ENCODE measurements around the gene MOGAT3.
A peak's percentile ranks its signal among the peaks of the same experiment; 100 is the strongest.

MOGAT3 gene

DNA sequence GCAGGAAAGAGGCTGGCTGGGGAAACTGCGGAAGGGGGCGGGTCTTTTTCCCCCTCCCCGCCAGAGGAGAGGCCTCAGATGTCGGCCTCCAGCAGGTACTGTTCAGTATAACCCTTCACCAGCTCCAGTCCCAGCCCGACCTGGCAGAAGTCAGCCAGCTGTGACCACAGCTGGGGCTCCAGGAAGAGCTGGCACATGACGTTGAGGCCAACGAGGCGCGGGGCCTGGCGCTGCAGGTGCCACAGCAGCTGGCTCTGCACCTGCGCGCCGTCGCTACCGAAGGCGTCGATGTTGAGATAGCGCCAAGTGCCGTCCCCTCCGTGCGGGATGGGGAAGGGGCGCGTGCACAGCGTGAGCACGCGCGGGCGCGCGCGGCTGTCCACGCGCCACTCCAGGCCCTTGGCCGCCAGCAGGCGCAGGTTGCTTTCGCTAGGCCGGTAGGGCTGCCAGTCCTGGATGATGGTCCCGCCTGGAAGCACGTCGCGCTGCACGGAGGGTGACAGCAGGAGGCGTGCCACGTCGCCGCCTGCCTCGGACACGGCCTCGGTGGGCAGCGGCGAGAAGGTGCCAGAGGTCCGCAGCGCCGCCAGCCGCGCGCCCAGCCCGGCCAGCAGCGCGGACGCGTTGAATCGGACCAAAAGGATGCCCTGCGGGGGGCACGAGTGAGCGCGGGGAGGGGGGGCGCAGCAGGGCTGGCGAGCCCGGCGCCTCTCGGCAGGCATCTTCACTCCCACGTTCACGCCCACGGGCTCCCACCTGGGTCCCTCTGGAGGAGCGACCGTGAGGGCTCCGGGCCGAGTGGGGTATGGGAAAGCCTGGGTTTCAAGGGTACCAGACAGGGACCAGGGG is 28.6 kb downstream of the MOGAT3 start:
- TF ChIP-seq, protein P1, sequence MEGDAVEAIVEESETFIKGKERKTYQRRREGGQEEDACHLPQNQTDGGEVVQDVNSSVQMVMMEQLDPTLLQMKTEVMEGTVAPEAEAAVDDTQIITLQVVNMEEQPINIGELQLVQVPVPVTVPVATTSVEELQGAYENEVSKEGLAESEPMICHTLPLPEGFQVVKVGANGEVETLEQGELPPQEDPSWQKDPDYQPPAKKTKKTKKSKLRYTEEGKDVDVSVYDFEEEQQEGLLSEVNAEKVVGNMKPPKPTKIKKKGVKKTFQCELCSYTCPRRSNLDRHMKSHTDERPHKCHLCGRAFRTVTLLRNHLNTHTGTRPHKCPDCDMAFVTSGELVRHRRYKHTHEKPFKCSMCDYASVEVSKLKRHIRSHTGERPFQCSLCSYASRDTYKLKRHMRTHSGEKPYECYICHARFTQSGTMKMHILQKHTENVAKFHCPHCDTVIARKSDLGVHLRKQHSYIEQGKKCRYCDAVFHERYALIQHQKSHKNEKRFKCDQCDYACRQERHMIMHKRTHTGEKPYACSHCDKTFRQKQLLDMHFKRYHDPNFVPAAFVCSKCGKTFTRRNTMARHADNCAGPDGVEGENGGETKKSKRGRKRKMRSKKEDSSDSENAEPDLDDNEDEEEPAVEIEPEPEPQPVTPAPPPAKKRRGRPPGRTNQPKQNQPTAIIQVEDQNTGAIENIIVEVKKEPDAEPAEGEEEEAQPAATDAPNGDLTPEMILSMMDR (IDR thresholded peaks at IDR 0.05): no peak

DNA sequence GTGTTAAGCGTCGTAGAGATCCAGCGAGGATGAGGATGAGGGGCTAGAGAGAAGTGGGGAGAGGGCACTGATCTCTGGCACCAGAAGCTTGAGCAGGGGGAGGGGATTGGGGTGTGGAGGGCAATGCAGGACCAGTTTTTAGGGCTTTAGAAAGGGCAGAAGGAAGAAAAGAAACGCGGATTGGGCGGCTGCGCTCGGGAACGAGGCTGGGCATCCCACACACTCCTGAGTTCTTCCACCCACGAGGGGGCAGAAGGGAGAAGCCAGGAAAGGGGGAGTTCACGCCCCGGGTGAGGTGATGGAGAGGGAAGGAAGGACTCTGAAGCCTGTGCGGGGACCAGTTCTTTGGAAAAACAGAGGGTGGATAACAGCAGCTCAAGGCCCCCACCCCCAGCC is 29.4 kb downstream of the MOGAT3 start:
- TF ChIP-seq, protein P1 (IDR thresholded peaks at IDR 0.05): peak; percentile 19; the same call in 1 of the 2 replicates

DNA sequence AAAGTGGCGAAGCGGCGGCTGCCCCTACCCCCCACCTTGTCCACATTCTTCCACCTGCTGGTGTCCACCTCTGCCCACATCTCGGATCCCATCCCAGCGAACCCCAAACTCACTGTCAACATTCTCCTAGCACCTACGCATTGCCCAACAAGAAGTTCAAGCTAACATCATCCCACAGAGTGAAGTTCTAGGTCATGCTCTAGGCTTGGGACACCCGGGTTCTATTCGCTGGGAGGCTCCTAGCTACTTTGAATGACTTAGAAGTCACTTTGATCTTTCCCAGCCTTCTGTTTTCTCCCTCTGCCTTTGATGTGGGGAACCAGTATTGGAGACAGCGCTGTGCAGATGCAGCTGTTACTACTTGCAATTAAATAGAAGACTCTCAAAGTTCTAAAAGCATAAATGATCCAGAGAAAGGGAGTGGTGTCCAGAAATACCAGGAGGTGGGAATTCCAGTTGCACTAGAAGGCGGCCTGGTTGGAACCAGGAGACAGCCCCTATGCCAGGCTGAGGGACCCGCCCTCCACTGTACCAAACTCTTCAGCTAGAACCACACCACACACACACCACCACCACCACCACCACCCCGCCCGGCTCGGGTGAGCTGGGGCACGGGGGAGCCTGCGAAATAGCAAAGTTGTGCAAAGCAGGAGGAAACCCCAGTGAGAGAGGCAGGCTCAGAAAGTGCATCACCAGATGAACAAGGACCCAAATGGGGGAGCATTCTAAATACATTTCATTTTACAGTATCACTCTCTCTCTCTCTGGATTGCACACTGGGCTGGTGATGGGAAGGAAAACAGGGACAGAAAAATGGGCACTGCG is 30.0 kb downstream of the MOGAT3 start:
- TF ChIP-seq, protein P1 (IDR thresholded peaks at IDR 0.05): no peak

DNA sequence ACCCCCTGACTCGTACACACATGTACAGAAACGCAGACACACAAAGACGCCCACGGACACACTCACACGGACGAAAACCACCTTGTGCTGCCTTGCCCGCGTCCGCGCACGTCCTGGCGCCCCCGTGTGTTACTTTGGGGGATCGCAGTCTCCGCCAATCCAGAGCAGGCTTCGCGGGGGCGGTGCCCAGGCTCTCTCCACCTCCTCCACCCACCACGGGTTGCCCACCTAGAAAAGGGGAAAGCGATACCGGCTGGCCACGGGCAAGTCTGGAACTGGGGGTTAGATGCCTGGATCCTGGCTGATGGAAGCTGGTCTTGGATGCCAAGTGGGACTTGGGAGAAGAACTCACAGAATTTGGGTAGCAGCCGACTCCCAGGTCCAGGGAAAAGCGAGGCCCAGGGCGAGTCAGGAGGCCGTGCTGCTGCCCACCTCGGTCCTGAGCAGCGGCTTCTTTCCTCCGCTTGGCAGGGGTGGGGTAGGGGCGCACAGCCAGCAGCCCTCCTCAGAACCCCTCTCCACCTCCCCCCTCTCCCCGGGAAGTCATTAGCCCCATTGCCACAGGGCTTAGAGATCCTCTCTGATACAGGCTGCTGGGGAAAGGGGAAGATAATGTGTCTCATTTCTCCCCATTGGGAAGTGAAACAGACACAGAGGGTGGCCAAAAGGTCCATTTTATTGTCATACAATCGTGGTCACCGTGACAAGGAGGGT is 30.8 kb downstream of the MOGAT3 start:
- TF ChIP-seq, protein P1 (IDR thresholded peaks at IDR 0.05): peak; percentile 97

DNA sequence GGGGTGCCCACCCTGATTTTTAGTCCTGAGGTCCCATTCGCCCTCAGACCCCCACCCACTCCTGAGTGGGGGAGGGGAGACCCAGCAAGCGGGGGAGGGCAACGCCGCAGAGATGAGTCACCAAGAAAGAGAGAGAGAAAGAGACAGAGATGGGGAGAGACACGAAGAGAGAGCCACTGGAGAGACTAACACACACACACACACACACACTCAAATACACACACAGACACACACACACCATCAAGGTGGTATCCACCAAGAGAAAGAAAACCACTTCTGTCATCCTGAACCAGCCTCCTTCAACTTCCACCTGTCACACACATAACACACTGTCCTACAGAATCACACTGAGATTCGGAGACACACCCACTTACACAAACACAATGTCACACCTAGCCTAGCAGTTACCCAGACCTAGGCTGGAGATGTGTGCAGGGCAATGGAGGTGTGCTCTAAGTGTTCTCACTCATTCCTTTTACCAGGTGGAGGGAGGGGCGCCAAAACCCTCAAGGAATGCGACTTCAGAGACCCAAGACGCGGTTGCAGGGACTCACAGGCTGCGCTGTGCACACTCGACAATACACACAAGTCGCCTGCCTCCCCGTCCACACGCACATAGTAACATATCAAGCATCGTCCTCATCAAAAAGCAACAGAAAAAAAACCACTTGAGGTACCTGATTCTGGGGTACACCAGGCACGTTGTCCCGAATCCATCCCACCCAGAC is 31.6 kb downstream of the MOGAT3 start:
- TF ChIP-seq, protein P1 (IDR thresholded peaks at IDR 0.05): no peak

DNA sequence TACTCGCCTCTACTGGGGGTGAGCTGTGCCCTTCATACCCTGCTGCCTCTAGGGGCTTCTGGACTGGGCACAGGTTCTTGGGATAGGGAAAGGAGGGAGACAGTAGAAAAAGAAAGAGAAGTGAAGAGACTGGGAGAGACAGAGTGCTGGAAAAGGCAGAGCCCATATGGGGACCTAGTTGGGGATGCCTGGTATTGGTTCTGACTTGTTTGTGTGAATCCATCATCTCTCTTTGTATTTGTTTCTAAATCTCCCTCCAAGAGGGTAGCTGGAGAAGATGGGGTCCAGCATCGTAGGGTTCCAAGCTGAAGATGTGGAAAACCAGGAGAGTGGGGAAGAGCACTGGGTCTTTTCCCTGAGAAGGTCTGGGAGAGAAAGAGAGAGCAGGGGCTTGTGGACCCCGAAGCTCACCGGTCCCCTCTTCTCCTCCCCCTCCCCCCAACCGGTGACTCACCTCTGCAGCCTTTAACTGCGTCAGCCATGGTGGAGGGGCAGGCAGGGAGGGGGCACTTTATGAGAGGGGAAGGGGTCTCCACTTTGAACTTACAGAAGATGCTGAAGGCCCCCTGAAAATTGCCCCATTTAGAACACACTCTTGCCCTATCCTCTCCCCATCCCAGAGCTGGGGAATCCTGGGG is 32.3 kb downstream of the MOGAT3 start:
- TF ChIP-seq, protein P1 (IDR thresholded peaks at IDR 0.05): no peak
